GM12865 (cell line): ENCODE results near the gene DMAC2.
"Not testable (repeated sequence)": the region's sequence is repeated elsewhere in the genome, so short reads cannot be mapped to it uniquely, and the experiment has no call there.

ENCODE experiments used
- DNase-seq: peaks from one replicate; pipeline ENCODE4 v3.0.0; 2010; ENCODE audit warnings: low read depth
- H3K4me3 ChIP-seq: 2 replicates; pipeline ENCODE4 v1.5.1; 2011; ENCODE audit warnings: mild to moderate bottlenecking, low read depth, low read length, control low read depth
- CTCF ChIP-seq: IDR thresholded peaks from 2 replicates; pipeline ENCODE4 v1.5.1; 2011; ENCODE audit warnings: low read length, control low read depth, low read depth, inconsistent platforms; ENCODE audit not compliant: insufficient read depth; ENCODE audit errors: missing control alignments

The DMAC2 gene

DNA sequence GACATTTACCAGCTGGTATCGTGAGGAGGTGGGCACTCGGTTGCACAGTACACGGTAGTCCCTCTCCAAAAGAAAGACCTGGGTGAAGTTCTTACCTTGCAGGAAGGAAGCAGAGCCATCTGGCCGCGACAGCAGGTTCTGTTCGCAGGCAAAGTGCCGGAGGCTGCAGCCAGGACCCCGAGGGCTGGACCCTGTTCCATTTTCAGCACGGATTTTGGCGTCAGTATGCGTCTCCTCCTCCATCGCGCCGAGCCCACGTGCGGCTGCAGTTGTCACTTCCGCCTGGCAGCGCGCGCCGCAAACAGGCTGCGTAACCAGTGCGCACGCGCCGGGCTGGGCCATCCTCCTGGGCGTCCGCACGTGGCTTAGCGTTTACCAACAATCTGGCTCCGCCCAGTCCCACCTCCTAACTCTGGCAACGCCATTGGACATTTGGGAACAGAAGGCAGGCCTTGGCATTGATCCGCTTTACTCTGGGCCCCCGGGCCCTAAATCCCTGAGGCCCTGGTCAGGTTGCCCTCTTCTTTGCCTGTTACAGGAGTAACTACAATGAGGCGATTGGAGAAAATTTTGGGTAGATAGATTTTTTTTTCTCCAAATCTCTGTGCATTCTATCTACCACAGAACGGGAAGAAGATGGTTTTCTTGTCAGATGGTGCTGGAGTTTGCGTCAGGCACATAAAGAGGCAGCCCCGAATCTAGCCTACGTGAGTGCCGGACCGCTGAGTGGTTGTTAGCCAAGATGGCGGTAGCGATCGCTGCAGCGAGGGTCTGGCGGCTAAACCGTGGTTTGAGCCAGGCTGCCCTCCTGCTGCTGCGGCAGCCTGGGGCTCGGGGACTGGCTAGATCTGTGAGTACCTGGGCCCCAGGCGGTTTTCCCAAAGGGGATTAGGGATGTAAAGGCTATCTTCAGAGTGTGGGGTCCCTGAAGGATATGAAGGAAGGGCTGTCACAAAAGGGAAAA lies 42.3 kb downstream of the DMAC2 start, which contains the start of the genes BCKDHA and EXOSC5:
Gene BCKDHA, plus strand, starts transcription at position 733 of the 964 bp plus-strand sequence. Its CDS starts 10 bp downstream, at position 743.
Gene EXOSC5, minus strand, starts transcription at position 274 of the 964 bp plus-strand sequence. Its CDS starts 31 bp downstream, at position 243.
- peak within 1 kb of the TSS; percentile 96 for H3K4me3 ChIP-seq
- TF ChIP-seq CTCF = no peak
- peak; percentile 100 for DNase-seq

DNA sequence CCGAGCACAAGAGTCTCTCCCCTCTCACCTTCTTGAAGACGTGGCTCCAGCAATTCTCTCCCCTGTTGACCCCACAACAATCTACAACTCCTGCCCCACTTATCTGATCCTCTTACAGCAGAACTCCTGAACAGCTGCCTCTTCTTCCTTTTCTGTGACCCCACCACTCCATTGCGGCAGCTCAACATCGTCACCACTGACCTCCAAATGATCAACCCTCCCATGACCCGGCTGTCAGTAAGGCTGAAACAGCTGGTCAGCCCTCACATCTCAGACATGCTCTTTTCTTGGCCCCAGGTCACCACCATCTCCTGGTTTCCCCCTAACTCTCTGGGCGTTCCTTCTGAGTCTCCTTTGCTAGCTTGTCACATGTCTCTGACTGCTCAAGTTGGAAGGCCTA lies 44.4 kb downstream of the DMAC2 start:
- H3K4me3 ChIP-seq = peak overlapping the region; percentile 96
- TF ChIP-seq CTCF = no peak
- peak; percentile 29 for DNase-seq

DNA sequence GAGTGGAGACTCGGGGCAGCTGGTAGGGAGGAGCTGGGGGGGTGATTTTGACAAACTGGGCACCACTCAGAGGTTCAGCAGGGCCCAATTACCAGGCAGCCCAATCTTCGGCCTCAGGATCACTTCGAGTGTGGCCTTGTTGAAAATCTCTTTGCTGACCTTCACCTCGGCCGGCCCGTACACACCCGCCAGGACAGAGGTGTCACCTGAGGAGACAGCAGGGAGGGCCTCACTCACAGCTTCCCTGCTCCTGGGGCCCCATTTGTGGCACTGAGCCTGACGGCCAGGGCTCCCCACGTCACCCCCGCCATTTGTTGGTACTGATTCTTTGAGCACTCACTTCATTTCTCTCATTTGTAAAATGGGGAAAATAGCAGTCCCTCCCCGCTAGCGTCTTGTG lies 46.9 kb downstream of the DMAC2 start:
- TF ChIP-seq CTCF = no peak
- DNase-seq = no peak

GRCh38 chr19:41391618-41392017 lies 48.1 kb downstream of the DMAC2 start:
- DNase-seq = no peak
- TF ChIP-seq CTCF = no peak
- H3K4me3 ChIP-seq = no peak overlapping the region

More for the DNA sequence above, 46.9 kb downstream of the DMAC2 start:
- H3K4me3 ChIP-seq = no peak overlapping the region

DNA sequence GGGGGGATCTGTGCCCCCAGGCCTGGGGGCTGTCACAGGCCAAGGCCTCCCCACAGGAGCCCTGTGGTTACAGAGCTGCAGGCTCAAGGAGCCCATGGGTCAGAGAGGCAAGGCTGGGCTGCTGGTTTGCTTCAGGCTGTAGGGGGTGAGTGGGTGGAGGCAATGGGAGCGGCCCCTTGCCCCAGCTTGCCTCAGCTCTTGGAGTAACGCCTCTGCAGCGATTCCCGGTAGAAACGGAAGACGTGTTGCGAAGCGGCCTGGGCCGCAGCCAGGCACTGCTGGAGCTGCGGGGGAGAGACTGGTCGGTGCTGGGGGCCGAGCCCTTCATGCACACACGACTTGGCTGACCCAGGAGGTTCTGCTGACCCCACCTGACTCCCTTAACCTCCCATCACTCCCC lies 53.3 kb downstream of the DMAC2 start:
- no peak overlapping the region for H3K4me3 ChIP-seq
- no peak for DNase-seq
- TF ChIP-seq CTCF = no peak

DNA sequence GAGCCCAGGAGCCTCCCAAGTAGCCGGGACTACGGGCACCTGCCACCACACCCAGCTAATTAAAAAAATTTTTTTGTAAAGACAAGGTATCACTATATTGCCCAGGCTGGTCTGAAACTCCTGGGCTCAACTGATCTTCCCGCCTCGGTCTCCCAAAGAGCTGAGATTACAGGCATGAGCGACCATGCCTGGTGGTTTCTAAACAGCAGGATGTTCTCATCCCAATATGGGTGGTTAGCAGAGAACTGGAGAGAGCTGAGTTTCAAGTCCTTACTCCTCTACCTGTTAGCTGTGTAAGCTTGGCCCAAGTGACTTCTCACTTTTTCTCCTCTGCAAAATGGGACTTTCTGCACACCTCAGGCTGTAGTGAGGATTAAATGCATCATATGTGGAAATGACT lies 55.4 kb downstream of the DMAC2 start:
- no peak overlapping the region for H3K4me3 ChIP-seq
- peak; percentile 25 for DNase-seq
- no peak for TF ChIP-seq CTCF

DNA sequence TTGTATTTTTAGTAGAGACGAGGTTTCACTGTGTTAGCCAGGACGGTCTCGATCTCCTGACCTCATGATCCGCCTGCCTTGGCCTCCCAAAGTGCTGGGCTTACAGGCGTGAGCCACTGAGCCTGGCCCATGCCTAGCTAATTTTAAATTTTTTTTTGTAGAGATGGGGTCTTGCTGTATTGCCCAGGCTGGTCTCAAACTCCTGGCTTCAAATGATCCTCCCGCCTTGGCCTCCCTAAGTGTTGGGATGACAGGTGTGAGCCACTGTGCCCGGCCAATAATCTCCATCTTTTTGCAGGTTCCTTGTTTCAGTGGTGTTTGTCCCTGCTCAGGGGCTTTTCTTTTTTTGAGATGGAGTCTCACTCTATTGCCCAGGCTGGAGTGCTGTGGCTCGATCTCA lies 58.2 kb downstream of the DMAC2 start:
- DNase-seq, H3K4me3 ChIP-seq: not testable (repeated sequence)
